ENCODE results near the gene ABHD12. TPM values are rescaled to one million over a fixed set of nuclear protein-coding genes. Genes with fewer than 3 reads are reported as not detected.

The ABHD12 gene
- total and polyA plus RNA-seq, 2 donors (not counting 3 experiments of a cell fraction or from before 2014, with no cell fraction given), result 19.2 to 36.0 TPM

DNA sequence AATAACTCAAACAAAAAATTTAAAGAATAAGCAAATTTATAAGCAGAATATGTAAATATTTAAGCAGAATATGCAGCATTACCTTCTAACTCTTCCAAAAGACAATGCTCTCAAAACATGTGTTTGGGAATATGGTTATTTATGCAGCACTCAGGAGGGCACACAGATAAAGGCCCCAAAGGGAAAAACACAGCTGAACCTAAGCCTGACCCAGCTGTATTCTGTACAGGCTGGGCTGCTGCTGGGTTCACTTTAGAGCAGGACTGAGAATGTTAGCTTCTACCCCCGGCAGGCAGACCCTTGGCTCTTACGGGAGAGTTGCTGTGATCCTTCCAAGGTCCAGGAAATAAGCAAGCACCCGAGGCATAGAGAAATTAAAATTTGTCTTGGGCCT lies 37.3 kb downstream of the ABHD12 start:
- Histone ChIP-seq H3K4me3 (replicated peaks in 1 of 3; ENCODE audit: insufficient read depth in 1 of 3, low read depth in 1 of 3, low read length in 3 of 3) (no peak overlapping the region), H3K79me2 (ENCODE audit: control insufficient read depth, insufficient read depth, low read length) (peaks cover 5% of the 10 kb centered on the region), H4K20me1 (replicated peaks; ENCODE audit: control insufficient read depth, extremely low read depth, insufficient read depth, low read length) (no peaks in the 10 kb centered on the region), H2AFZ (ENCODE audit: low read depth, low read length) (no peak overlapping the region), H3K9ac (replicated peaks; ENCODE audit: extremely low read depth, insufficient read depth, low read length) (no peak overlapping the region), H3K27ac (ENCODE audit: insufficient read depth, low read depth, low read length) (no peak overlapping the region), H3K4me2 (ENCODE audit: insufficient read depth, low read length) (no peak overlapping the region), H3K9me1 (replicated peaks; ENCODE audit: control insufficient read depth, extremely low read depth, insufficient read depth, low read length) (no peaks in the 10 kb centered on the region), H3K36me3 (ENCODE audit: control insufficient read depth in 2 of 2, extremely low read depth in 1 of 2, insufficient read depth in 2 of 2, low read length in 2 of 2) (no peaks in the 10 kb centered on the region), H3K27me3 (ENCODE audit: control insufficient read depth in 2 of 2, insufficient read depth in 2 of 2, low read length in 2 of 2) (no peaks in the 10 kb centered on the region), H3K4me1 (ENCODE audit: control insufficient read depth, extremely low read depth, insufficient read depth, low read length) (no peaks in the 10 kb centered on the region), H3K9me3 (replicated peaks; ENCODE audit: control insufficient read depth, insufficient read depth, low read length) (no peaks in the 10 kb centered on the region)
- intact Hi-C loops (cut with micrococcal nuclease), result no loop called here
- no TSS peak for BruUV-seq (replicated peaks)
- TF ChIP-seq JUN (IDR thresholded peaks at IDR 0.05; ENCODE audit: borderline replicate concordance, insufficient read depth, insufficient read length, low read depth), result no peak
- no peak for TF ChIP-seq POLR2A (IDR thresholded peaks at IDR 0.05; ENCODE audit: low read depth, low read length)
- TF ChIP-seq EZH2 (IDR thresholded peaks at IDR 0.05; ENCODE audit: borderline replicate concordance, low read depth, low read length, severe bottlenecking), result no peak
- TF ChIP-seq GATA2 (IDR thresholded peaks at IDR 0.05; ENCODE audit: insufficient read depth, insufficient read length, low read depth, low read length), result no peak
- TF ChIP-seq, protein P1, sequence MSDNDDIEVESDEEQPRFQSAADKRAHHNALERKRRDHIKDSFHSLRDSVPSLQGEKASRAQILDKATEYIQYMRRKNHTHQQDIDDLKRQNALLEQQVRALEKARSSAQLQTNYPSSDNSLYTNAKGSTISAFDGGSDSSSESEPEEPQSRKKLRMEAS (IDR thresholded peaks at IDR 0.05; ENCODE audit: insufficient read depth, insufficient read length), result no peak
- no peak for TF ChIP-seq FOS (IDR thresholded peaks at IDR 0.05; ENCODE audit: borderline replicate concordance, insufficient read depth, low read length)
- no peak for TF ChIP-seq POLR2AphosphoS5 (IDR thresholded peaks at IDR 0.05; ENCODE audit: insufficient read depth, low read depth, low read length)
- FAIRE-seq (no peak), DNase-seq (ENCODE audit: low read depth, low spot score) (no peak)
- POLR2A ChIA-PET, result no interaction called here
- CTCF ChIA-PET, result interaction anchor here (1.2 kb wide), 1 partner anchor 33 kb away, joined by 3 read pairs; no protein-coding TSS in a partner anchor
- dilution Hi-C loops (cut with MboI; ENCODE audit: extremely low pct_ligation_motif_present, low sequenced_read_pairs), result no loop called here

- Histone ChIP-seq H3K9ac (replicated peaks; ENCODE audit: extremely low read depth, insufficient read depth, low read length) (no peak overlapping the region), H3K4me2 (ENCODE audit: insufficient read depth, low read length) (no peak overlapping the region), H4K20me1 (replicated peaks; ENCODE audit: control insufficient read depth, extremely low read depth, insufficient read depth, low read length) (no peaks in the 10 kb centered on the region), H3K9me1 (replicated peaks; ENCODE audit: control insufficient read depth, extremely low read depth, insufficient read depth, low read length) (no peaks in the 10 kb centered on the region), H3K36me3 (ENCODE audit: control insufficient read depth in 2 of 2, extremely low read depth in 1 of 2, insufficient read depth in 2 of 2, low read length in 2 of 2) (no peaks in the 10 kb centered on the region), H3K27me3 (ENCODE audit: control insufficient read depth in 2 of 2, insufficient read depth in 2 of 2, low read length in 2 of 2) (no peaks in the 10 kb centered on the region), H2AFZ (ENCODE audit: low read depth, low read length) (no peak overlapping the region), H3K4me3 (replicated peaks in 1 of 3; ENCODE audit: insufficient read depth in 1 of 3, low read depth in 1 of 3, low read length in 3 of 3) (no peak overlapping the region), H3K9me3 (replicated peaks; ENCODE audit: control insufficient read depth, insufficient read depth, low read length) (no peaks in the 10 kb centered on the region), H3K79me2 (ENCODE audit: control insufficient read depth, insufficient read depth, low read length) (peaks cover 1% of the 10 kb centered on the region), H3K27ac (ENCODE audit: insufficient read depth, low read depth, low read length) (no peak overlapping the region), H3K4me1 (ENCODE audit: control insufficient read depth, extremely low read depth, insufficient read depth, low read length) (no peaks in the 10 kb centered on the region)
- dilution Hi-C loops (cut with MboI; ENCODE audit: extremely low pct_ligation_motif_present, low sequenced_read_pairs), result no loop called here
- FAIRE-seq, result peak; percentile 28
- ChIA-PET POLR2A (interaction anchor here (0.7 kb wide), 1 partner anchor 55 kb away, joined by 5 read pairs; the partner anchor contains the start of gene GINS1), CTCF (interaction anchor here (0.7 to 1.2 kb wide), 3 partner anchors 32 to 46 kb away, joined by 3 to 4 read pairs (median 3); no protein-coding TSS in a partner anchor)
- BruUV-seq (replicated peaks), result no TSS peak
- TF ChIP-seq, protein P1 (IDR thresholded peaks at IDR 0.05; ENCODE audit: insufficient read depth, insufficient read length), result no peak
- no peak for TF ChIP-seq POLR2AphosphoS5 (IDR thresholded peaks at IDR 0.05; ENCODE audit: insufficient read depth, low read depth, low read length)
- no peak for TF ChIP-seq CTCF (IDR thresholded peaks at IDR 0.05; ENCODE audit: extremely low read depth in 1 of 2, insufficient read depth in 1 of 2, low read depth in 1 of 2, low read length in 2 of 2)
- TF ChIP-seq EZH2 (IDR thresholded peaks at IDR 0.05; ENCODE audit: borderline replicate concordance, low read depth, low read length, severe bottlenecking), result no peak
- TF ChIP-seq POLR2A (IDR thresholded peaks at IDR 0.05; ENCODE audit: low read depth, low read length), result no peak
- TF ChIP-seq FOS (IDR thresholded peaks at IDR 0.05; ENCODE audit: borderline replicate concordance, insufficient read depth, low read length), result no peak
- TF ChIP-seq GATA2 (IDR thresholded peaks at IDR 0.05; ENCODE audit: insufficient read depth, insufficient read length, low read depth, low read length), result no peak
- TF ChIP-seq MYC (IDR thresholded peaks at IDR 0.05; ENCODE audit: low read depth, low read length), result no peak
- TF ChIP-seq JUN (IDR thresholded peaks at IDR 0.05; ENCODE audit: borderline replicate concordance, insufficient read depth, insufficient read length, low read depth), result no peak
- intact Hi-C loops (cut with micrococcal nuclease), result no loop called here
- no peak for DNase-seq (ENCODE audit: low read depth, low spot score)
Observed at GRCh38 chr20:25352746-25353145, 37.9 kb downstream of the ABHD12 start.
